T-helper 2 cell treated with Interferon-gamma antibody and Interleukin-4, amounts not matched to agents 100 ng/mL and 5 ng/mL, for 36 hours (primary cell): ENCODE measurements around the gene FAM107B. TPM values are rescaled to one million over a fixed set of nuclear protein-coding genes. Genes with fewer than 3 reads are reported as not detected.

ENCODE experiments used
- intact Hi-C: fragments of 100-400 bp; cut with micrococcal nuclease; formaldehyde crosslinking; loops from one replicate; pipeline ENCODE4 v1.15.1; 2023
- total RNA-seq: library from RNA; stranded (reverse); gene quantifications from 2 replicates; pipeline ENCODE4 v1.2.3, GENCODE V29; 2022

The FAM107B gene
- total RNA-seq, 1 donor from 2014 or later, result 161 TPM

DNA sequence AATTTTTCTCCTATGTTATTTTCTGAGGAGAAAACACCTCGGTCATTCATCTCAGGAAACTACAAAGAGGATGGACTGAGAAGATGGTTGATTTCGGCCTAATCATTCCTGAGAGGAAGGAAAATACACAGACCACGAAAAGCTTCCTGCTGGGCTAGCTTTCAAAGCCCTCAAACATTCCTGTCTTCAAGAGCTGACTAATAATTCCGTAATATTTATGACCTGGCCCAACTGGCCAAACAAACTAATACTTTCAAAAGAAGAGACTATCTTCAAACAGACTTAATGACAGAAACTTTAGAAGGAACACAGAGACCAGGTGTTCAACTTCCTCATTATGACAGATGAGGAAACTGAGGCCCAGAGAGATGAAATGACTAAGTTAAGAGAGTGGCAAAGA, 228.9 kb downstream of the FAM107B start:
- intact Hi-C loops, result no loop called here

- intact Hi-C loops, result loop anchor here (1.0 kb wide), 1 partner anchor 45 kb away; no protein-coding TSS in a partner anchor
These were observed 230.8 kb downstream of the FAM107B start for GRCh38 chr10:14543904-14544210.

DNA sequence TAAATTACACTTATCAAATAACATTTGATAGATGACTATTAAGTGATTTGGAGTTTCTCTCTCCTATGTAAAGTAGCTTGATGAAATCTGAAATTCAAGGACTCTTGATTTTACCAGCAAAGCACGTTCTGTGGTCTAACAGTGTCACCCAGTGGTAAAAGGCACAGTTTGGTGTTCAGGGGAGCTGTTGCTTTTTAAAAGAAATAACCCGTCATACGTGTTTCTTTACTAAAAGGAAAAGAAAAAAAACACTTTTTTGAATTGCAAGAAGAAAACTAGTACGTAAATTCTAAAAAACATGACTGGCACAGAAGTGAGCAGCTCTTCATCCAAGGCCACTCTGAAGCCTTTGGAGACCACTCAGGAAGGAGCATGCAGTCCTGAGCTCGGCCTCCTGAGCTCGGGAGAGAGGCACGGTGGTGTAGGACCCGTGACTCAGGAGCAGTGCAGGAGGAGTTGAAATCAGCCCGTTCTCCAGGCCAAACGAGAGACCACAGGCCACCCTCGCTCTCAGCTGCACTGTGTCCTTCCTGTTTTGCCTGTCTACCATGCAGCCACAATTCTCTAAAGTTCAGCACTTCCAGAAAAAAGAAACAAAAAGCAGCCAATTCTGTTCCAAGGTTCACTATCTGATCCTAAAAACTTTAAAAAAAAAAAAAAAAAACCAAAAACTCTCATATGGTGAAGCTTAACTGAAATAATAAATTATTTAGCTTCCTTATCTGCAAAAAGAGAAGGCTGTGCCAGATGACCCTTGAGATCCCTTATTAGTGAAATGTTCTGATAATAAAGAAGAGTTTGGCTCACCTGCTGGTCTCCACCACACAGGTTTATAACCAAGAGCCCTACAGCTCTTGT, 231.4 kb downstream of the FAM107B start:
- intact Hi-C loops, result loop anchor here (1.0 kb wide), 1 partner anchor 44 kb away; no protein-coding TSS in a partner anchor

DNA sequence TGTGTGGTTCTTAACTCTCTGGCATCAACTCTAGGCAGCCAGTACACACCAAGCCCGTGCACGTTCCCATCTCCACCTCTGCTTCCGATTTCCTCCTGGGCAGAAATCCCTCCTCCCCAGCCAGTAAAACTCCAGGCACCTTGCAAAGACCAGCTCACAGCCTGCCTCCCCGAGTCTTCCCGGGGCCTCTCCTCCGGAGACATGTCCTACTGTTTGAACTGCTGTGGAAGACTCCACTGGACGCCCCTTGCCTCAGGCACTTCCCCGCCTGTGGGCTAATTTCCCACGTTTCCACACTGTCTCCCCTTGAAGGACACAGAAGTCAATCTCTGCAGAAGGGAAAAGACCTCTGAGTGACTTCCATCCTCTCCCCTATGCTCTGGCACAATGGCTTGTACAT, 233.3 kb downstream of the FAM107B start:
- intact Hi-C loops, result no loop called here

GRCh38 chr10:14540611-14541010, 234.1 kb downstream of the FAM107B start:
- intact Hi-C loops, result no loop called here

DNA sequence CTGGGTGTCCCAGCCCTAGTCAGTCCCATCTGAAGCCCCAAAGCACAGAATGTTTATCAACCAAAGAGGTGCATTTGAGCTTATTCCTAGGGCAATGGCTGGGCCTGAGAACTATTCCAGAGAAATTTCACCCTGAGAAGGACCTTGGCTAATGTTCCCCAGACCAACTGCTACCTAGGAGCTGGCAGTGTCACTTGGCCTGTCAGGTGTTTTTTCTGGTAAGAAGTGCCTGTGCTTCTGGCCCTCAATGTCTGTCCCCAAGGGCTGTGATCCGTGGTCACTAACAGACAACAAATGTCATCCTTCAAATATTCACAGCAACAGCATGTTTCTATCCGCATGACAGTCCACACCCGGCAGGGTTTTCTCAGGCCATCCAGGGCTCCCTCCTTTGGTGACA, 234.6 kb downstream of the FAM107B start:
- intact Hi-C loops, result no loop called here

DNA sequence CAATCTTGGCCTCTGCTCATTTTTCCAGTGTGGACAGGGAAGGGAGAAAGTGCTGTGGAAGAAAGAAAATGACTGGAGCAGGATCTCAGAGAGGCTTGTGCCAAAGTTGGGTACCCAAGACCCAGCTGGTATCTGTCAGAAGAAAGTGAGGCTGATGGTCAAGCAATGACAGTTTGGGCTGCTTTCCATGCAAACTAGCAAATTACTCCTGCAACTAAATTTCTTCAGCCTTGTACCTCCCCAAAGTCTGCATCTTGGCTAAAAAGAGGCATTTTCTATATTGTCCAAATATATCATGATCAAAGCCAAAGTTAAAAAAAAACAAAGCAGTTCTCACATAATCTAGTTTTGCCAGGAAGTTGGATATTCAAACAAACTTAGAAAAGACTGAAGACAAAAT, 235.5 kb downstream of the FAM107B start:
- intact Hi-C loops, result loop anchor here (5.0 kb wide), 1 partner anchor 283 kb away; no protein-coding TSS in a partner anchor

GRCh38 chr10:14536241-14537213, 238.2 kb downstream of the FAM107B start:
- intact Hi-C loops, result loop anchor here (5.0 kb wide), 1 partner anchor 286 kb away; no protein-coding TSS in a partner anchor

GRCh38 chr10:14535457-14536130, 239.1 kb downstream of the FAM107B start:
- intact Hi-C loops, result loop anchor here (5.0 kb wide), 1 partner anchor 287 kb away; no protein-coding TSS in a partner anchor

DNA sequence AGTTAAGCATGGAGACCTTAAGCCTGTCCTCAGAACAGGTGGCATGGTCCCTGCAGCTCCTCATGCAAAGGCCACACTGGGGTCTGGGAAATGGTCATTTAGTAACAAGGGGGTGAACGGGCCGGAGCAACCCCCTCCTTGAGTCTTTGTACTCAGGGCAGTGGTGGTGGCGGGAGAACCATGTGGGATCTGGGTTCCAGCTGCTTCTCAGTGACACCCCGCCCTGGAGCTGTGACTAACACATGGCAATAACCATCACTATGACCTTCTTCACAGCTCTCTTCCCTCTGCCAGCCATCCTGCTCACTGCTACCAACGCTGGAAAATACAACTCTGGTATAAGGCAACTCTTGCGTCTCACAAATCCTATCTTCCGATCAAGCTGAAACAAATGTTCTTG, 240.5 kb downstream of the FAM107B start:
- intact Hi-C loops, result no loop called here

DNA sequence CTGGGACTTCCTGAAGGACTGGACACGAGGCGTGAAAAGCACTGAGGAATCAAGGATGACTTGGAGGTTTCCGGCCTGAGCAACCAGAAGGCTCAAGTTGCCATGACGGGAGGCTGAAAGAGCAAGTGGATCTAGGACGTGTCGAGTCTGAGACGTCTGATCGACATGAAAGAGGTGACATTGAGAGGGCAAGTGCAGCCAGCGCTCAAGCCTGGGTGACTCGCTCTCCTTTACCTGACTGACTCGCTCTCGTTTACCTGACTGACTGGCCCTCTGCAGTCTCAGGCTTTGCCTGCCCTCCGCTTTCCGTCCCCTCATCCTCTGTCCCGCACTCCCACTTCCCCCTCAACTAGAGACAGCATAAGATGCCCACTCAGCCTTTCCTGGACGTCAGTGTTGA, 241.4 kb downstream of the FAM107B start:
- intact Hi-C loops, result no loop called here

DNA sequence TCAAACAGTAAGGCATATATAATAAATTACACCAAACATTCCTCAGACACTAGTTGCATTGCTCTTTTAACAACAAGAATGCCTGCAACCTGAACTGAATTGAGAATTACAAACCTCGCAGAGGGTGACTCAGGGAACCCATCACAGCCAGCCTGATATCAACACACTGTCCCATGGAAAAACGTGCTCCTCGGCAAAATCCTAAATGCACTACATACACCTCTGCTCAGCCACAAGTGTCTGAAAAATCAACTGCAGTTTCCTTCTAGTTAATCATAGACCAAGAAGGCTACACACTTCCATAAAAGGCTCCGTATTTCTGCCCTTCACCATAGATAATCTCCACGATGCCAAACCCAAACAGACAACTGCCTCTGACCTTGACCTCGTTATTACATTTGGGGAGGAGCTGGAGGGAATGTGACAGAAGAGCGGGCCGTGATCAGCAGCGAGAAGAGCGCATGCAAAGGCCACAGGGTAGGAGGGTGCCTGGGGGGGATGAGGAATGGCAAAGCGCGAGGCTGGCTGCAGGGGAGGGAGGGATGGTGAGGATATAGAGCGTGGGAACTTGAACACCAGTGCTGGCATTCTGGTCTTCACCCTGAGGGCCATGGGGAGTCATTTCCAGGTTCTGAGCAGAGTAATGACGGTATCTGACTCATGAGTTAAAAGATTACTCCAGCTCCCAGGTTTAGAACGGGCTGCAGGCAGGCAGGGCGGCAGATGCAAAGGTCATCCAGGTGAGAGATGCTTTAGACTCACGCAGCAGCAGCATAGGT, 242.0 kb downstream of the FAM107B start:
- intact Hi-C loops, result no loop called here

DNA sequence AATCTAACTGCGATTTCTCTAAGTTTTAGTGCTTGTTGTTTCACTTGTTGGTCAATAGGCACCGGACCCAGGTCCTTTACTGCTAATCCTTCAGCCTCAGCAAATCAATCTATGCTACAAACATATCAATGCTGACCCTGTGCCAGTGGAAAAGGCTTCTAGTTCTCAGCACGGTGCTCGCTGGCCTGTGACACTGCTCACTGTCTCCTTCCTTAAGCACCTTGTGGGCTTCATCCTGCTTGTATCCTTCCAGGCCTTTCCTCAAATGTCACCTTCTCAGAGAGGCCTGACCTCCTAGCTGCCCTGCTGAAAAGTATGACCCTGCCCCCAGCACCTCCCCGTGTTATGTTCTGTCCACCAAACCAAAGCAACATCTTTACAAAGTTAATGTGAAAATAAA, 242.7 kb downstream of the FAM107B start:
- intact Hi-C loops, result no loop called here

DNA sequence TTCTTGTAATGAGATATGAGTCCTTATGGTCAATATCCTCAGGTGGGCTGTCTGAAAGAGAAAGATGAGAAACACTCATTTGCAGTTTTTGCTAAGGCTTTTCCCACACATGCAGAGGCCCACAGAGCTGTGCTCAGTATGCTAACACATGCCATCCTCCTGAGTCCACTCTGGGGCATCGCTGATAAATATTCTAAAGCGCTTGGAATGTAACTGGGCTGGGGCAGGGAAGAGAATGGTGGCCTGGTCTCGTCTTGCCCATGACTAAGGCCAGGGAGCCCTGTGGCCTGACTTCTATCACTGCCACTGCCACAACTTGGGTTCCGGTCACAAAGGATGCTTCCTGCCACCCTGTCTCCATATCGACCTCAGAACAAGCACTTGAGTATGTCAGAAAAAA, 244.2 kb downstream of the FAM107B start:
- intact Hi-C loops, result no loop called here

GRCh38 chr10:14529351-14529750, 245.3 kb downstream of the FAM107B start:
- intact Hi-C loops, result loop anchor here (5.0 kb wide), 1 partner anchor 742 kb away; no protein-coding TSS in a partner anchor

- intact Hi-C loops, result loop anchor here (5.0 kb wide), 1 partner anchor 741 kb away; no protein-coding TSS in a partner anchor
These were observed 246.2 kb downstream of the FAM107B start for GRCh38 chr10:14528450-14528849.

GRCh38 chr10:14527915-14528314, 246.8 kb downstream of the FAM107B start:
- intact Hi-C loops, result loop anchor here (5.0 kb wide), 1 partner anchor 741 kb away; no protein-coding TSS in a partner anchor

GRCh38 chr10:14527134-14527844, 247.4 kb downstream of the FAM107B start:
- intact Hi-C loops, result loop anchor here (5.0 kb wide), 1 partner anchor 740 kb away; no protein-coding TSS in a partner anchor

GRCh38 chr10:14526326-14526725, 248.4 kb downstream of the FAM107B start:
- intact Hi-C loops, result loop anchor here (5.0 kb wide), 1 partner anchor 739 kb away; no protein-coding TSS in a partner anchor
